C4-2B (cell line): Measurements from ENCODE around the gene TGFBR3.

ENCODE experiments used
- H3K27ac ChIP-seq: fragments of 450-650 bp; 2 replicates; pipeline ENCODE4 v1.5.1; 2017
- CTCF ChIP-seq: fragments of 450-650 bp; conservative IDR thresholded peaks from 2 replicates; pipeline ENCODE4 v1.5.1; 2017; ENCODE audit warnings: mild to moderate bottlenecking
- ZFX ChIP-seq: fragments of 450-650 bp; IDR thresholded peaks from 2 replicates; pipeline ENCODE4 v1.6.1; 2017

The TGFBR3 gene

GRCh38 chr1:91757763-91758460 is 128.0 kb downstream of the TGFBR3 start:
- no peak overlapping the region for H3K27ac ChIP-seq
- no peak for TF ChIP-seq ZFX
- no peak for TF ChIP-seq CTCF

- no peak for TF ChIP-seq CTCF
- TF ChIP-seq ZFX = no peak
Observed at GRCh38 chr1:91755702-91756287, 130.2 kb downstream of the TGFBR3 start.

DNA sequence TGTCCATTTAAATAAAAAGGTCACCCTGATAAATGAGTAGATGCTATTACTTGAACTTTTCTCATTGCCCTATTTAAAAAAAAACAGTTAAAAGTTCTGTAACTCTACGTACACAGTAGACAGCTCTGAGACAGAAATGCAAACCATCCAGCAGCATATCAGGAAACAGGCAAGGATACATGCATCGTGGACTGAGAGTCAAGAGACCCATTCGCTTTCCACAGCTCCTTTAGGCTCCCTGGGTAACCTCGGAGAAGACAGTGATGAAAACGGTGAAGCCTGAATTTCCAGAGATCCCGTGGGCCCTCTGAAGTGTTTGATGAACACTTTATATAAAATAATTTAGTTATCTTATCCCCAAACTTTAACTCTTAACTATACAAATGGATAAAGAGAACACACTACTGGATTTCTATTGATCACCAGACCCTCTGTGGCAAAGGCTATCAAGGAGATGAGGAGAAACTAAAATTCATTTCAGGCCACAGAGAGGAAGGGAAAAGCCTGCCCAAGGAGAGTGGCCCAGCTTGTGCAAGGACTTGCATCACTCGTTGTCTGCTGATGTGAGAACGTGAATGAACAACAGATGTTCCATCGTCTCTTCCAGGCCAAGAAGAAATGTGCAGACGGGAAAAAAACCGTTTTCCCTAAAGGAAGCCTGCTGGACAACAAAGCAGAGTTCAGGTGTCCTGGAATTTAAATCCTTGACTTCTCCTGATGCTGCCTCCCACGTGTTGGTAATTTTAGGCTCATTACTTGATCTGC is 131.0 kb downstream of the TGFBR3 start:
- TF ChIP-seq ZFX (no peak), CTCF (no peak)
- no peak overlapping the region for H3K27ac ChIP-seq

More at GRCh38 chr1:91755702-91756287, 130.2 kb downstream of the TGFBR3 start:
- no peak overlapping the region for H3K27ac ChIP-seq

GRCh38 chr1:91754348-91754747 is 131.6 kb downstream of the TGFBR3 start:
- no peak for TF ChIP-seq CTCF
- TF ChIP-seq ZFX = no peak
- no peak overlapping the region for H3K27ac ChIP-seq

- no peak for TF ChIP-seq CTCF
- TF ChIP-seq ZFX = no peak
- H3K27ac ChIP-seq = no peak overlapping the region
Observed at GRCh38 chr1:91753878-91754277, 132.1 kb downstream of the TGFBR3 start.

DNA sequence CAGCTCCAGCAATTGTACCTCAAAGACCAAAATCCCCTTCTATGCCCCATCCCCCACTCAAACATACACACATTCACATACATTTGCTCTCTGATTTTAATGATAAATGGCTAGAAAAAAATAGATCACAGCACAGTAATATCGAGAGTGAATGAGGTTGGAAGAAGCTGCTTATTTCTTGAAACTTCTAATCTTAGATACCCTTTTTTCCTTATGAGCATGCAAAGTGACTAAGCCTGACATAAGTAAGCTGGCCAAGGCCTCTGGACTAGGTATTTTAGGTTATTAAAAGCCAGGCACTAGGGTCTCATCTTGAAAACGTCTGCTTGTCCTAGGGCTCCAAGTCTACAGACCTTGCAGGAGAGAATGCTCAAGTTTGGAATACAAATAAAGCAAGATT is 133.6 kb downstream of the TGFBR3 start:
- TF ChIP-seq ZFX (no peak), CTCF (no peak)
- H3K27ac ChIP-seq = no peak overlapping the region

GRCh38 chr1:91751275-91751674 is 134.7 kb downstream of the TGFBR3 start:
- H3K27ac ChIP-seq = no peak overlapping the region
- TF ChIP-seq ZFX (no peak), CTCF (no peak)
